ENCODE results near the gene HIBADH.

Gene HIBADH

GRCh38 chr7:27662490-27663205 is at the start of gene HIBADH:
TSS of gene HIBADH (minus strand) at chr7:27662883. CDS start at chr7:27662788, 95 bp downstream.
- Histone ChIP-seq H3K36me3 (ENCODE audit: insufficient read depth, low read length) (peaks cover 2% of the 10 kb centered on the region), H3K27me3 (ENCODE audit: insufficient read depth, low read length) (no peaks in the 10 kb centered on the region), H3K9me3 (ENCODE audit: low read length) (no peaks in the 10 kb centered on the region)

GRCh38 chr7:27712217-27712616 is 49.5 kb upstream of the HIBADH start:
- Histone ChIP-seq H3K36me3 (ENCODE audit: insufficient read depth, low read length) (no peaks in the 10 kb centered on the region), H3K4me1 (ENCODE audit: insufficient read depth, low read length) (no peaks in the 10 kb centered on the region), H3K27me3 (ENCODE audit: insufficient read depth, low read length) (no peaks in the 10 kb centered on the region), H3K4me3 (ENCODE audit: low read length) (no peak overlapping the region), H3K9me3 (ENCODE audit: low read length) (peaks cover 2% of the 10 kb centered on the region), H2AFZ (ENCODE audit: low read depth, low read length) (no peak overlapping the region)

More at GRCh38 chr7:27662490-27663205, at the start of gene HIBADH:
- H2AFZ ChIP-seq (ENCODE audit: low read depth, low read length), result peak within 1 kb of the TSS; percentile 97
- H3K4me1 ChIP-seq (ENCODE audit: insufficient read depth, low read length), result peaks cover 11% of the 10 kb centered on the region
- H3K4me3 ChIP-seq (ENCODE audit: low read length), result peak within 1 kb of the TSS; percentile 93

- no peaks in the 10 kb centered on the region for H3K27me3 ChIP-seq (ENCODE audit: insufficient read depth, low read length)
- no peaks in the 10 kb centered on the region for H3K4me1 ChIP-seq (ENCODE audit: insufficient read depth, low read length)
- no peak overlapping the region for H3K4me3 ChIP-seq (ENCODE audit: low read length)
- no peak overlapping the region for H2AFZ ChIP-seq (ENCODE audit: low read depth, low read length)
- H3K36me3 ChIP-seq (ENCODE audit: insufficient read depth, low read length), result no peaks in the 10 kb centered on the region
- H3K9me3 ChIP-seq (ENCODE audit: low read length), result peaks cover 2% of the 10 kb centered on the region
Observed at GRCh38 chr7:27709137-27710075, 46.7 kb upstream of the HIBADH start.

GRCh38 chr7:27708485-27708884 is 45.8 kb upstream of the HIBADH start:
- Histone ChIP-seq H3K36me3 (ENCODE audit: insufficient read depth, low read length) (no peaks in the 10 kb centered on the region), H3K9me3 (ENCODE audit: low read length) (no peaks in the 10 kb centered on the region), H3K27me3 (ENCODE audit: insufficient read depth, low read length) (no peaks in the 10 kb centered on the region), H2AFZ (ENCODE audit: low read depth, low read length) (no peak overlapping the region), H3K4me3 (ENCODE audit: low read length) (no peak overlapping the region), H3K4me1 (ENCODE audit: insufficient read depth, low read length) (no peaks in the 10 kb centered on the region)

- Histone ChIP-seq H3K4me3 (ENCODE audit: low read length) (no peak overlapping the region), H3K9me3 (ENCODE audit: low read length) (no peaks in the 10 kb centered on the region), H3K27me3 (ENCODE audit: insufficient read depth, low read length) (no peaks in the 10 kb centered on the region), H3K36me3 (ENCODE audit: insufficient read depth, low read length) (no peaks in the 10 kb centered on the region), H2AFZ (ENCODE audit: low read depth, low read length) (no peak overlapping the region), H3K4me1 (ENCODE audit: insufficient read depth, low read length) (no peaks in the 10 kb centered on the region)
Observed at GRCh38 chr7:27705200-27705594, 42.5 kb upstream of the HIBADH start.

- H3K4me1 ChIP-seq (ENCODE audit: insufficient read depth, low read length), result no peaks in the 10 kb centered on the region
- H3K36me3 ChIP-seq (ENCODE audit: insufficient read depth, low read length), result no peaks in the 10 kb centered on the region
- no peak overlapping the region for H2AFZ ChIP-seq (ENCODE audit: low read depth, low read length)
- no peak overlapping the region for H3K4me3 ChIP-seq (ENCODE audit: low read length)
- H3K9me3 ChIP-seq (ENCODE audit: low read length), result no peaks in the 10 kb centered on the region
- no peaks in the 10 kb centered on the region for H3K27me3 ChIP-seq (ENCODE audit: insufficient read depth, low read length)
Observed at GRCh38 chr7:27704422-27705199, 41.9 kb upstream of the HIBADH start.

GRCh38 chr7:27703181-27703580 is 40.5 kb upstream of the HIBADH start:
- Histone ChIP-seq H3K4me1 (ENCODE audit: insufficient read depth, low read length) (no peaks in the 10 kb centered on the region), H3K27me3 (ENCODE audit: insufficient read depth, low read length) (no peaks in the 10 kb centered on the region), H3K4me3 (ENCODE audit: low read length) (no peak overlapping the region), H3K9me3 (ENCODE audit: low read length) (no peaks in the 10 kb centered on the region), H2AFZ (ENCODE audit: low read depth, low read length) (no peak overlapping the region), H3K36me3 (ENCODE audit: insufficient read depth, low read length) (no peaks in the 10 kb centered on the region)

GRCh38 chr7:27700501-27700900 is 37.8 kb upstream of the HIBADH start:
- Histone ChIP-seq H3K4me1 (ENCODE audit: insufficient read depth, low read length) (no peaks in the 10 kb centered on the region), H3K36me3 (ENCODE audit: insufficient read depth, low read length) (no peaks in the 10 kb centered on the region)

GRCh38 chr7:27699751-27700150 is 37.1 kb upstream of the HIBADH start:
- Histone ChIP-seq H3K27me3 (ENCODE audit: insufficient read depth, low read length) (no peaks in the 10 kb centered on the region), H3K36me3 (ENCODE audit: insufficient read depth, low read length) (no peaks in the 10 kb centered on the region), H3K9me3 (ENCODE audit: low read length) (no peaks in the 10 kb centered on the region), H3K4me3 (ENCODE audit: low read length) (no peak overlapping the region), H2AFZ (ENCODE audit: low read depth, low read length) (no peak overlapping the region), H3K4me1 (ENCODE audit: insufficient read depth, low read length) (no peaks in the 10 kb centered on the region)

More at GRCh38 chr7:27700501-27700900, 37.8 kb upstream of the HIBADH start:
- H3K4me3 ChIP-seq (ENCODE audit: low read length), result no peak overlapping the region
- no peaks in the 10 kb centered on the region for H3K9me3 ChIP-seq (ENCODE audit: low read length)
- H3K27me3 ChIP-seq (ENCODE audit: insufficient read depth, low read length), result no peaks in the 10 kb centered on the region
- no peak overlapping the region for H2AFZ ChIP-seq (ENCODE audit: low read depth, low read length)

- Histone ChIP-seq H3K27me3 (ENCODE audit: insufficient read depth, low read length) (no peaks in the 10 kb centered on the region), H3K36me3 (ENCODE audit: insufficient read depth, low read length) (no peaks in the 10 kb centered on the region), H3K4me1 (ENCODE audit: insufficient read depth, low read length) (no peaks in the 10 kb centered on the region), H3K4me3 (ENCODE audit: low read length) (no peak overlapping the region), H2AFZ (ENCODE audit: low read depth, low read length) (no peak overlapping the region), H3K9me3 (ENCODE audit: low read length) (no peaks in the 10 kb centered on the region)
Observed at GRCh38 chr7:27697861-27698430, 35.3 kb upstream of the HIBADH start.

GRCh38 chr7:27695096-27695495 is 32.4 kb upstream of the HIBADH start:
- Histone ChIP-seq H3K9me3 (ENCODE audit: low read length) (no peaks in the 10 kb centered on the region), H3K27me3 (ENCODE audit: insufficient read depth, low read length) (no peaks in the 10 kb centered on the region), H3K4me3 (ENCODE audit: low read length) (no peak overlapping the region), H3K4me1 (ENCODE audit: insufficient read depth, low read length) (no peaks in the 10 kb centered on the region), H3K36me3 (ENCODE audit: insufficient read depth, low read length) (no peaks in the 10 kb centered on the region), H2AFZ (ENCODE audit: low read depth, low read length) (no peak overlapping the region)

GRCh38 chr7:27693794-27694193 is 31.1 kb upstream of the HIBADH start:
- Histone ChIP-seq H2AFZ (ENCODE audit: low read depth, low read length) (no peak overlapping the region), H3K27me3 (ENCODE audit: insufficient read depth, low read length) (no peaks in the 10 kb centered on the region), H3K9me3 (ENCODE audit: low read length) (no peaks in the 10 kb centered on the region), H3K4me1 (ENCODE audit: insufficient read depth, low read length) (no peaks in the 10 kb centered on the region), H3K4me3 (ENCODE audit: low read length) (no peak overlapping the region), H3K36me3 (ENCODE audit: insufficient read depth, low read length) (no peaks in the 10 kb centered on the region)

All from neuron (in vitro differentiated cells).